GM23248 (cell line): ENCODE results near the gene PRCP. TPM values are rescaled to one million over a fixed set of nuclear protein-coding genes. Genes with fewer than 3 reads are reported as not detected.

ENCODE experiments used
- DNase-seq: peaks from one replicate; pipeline ENCODE4 v3.0.0-alpha.2; 2015
- H2AFZ ChIP-seq: fragments of 200-600 bp; sonication (generic); 2 replicates; pipeline ENCODE4 v1.6.1; 2016; ENCODE audit warnings: antibody characterized with exemption
- H3F3A ChIP-seq: fragments of 200-600 bp; sonication (generic); 2 replicates; pipeline ENCODE4 v1.6.1; 2016; ENCODE audit warnings: mild to moderate bottlenecking, antibody characterized with exemption, mixed run types; ENCODE audit not compliant: insufficient read depth
- H3K27ac ChIP-seq: fragments of 200-600 bp; sonication (generic); 2 replicates; pipeline ENCODE4 v1.5.1; 2016; ENCODE audit warnings: mild to moderate bottlenecking
- H3K27me3 ChIP-seq: fragments of 200-600 bp; sonication (generic); replicated peaks from 2 replicates; pipeline ENCODE4 v1.6.1; 2016; ENCODE audit warnings: mild to moderate bottlenecking; ENCODE audit not compliant: insufficient read depth
- H3K36me3 ChIP-seq: fragments of 200-600 bp; sonication (generic); 2 replicates; pipeline ENCODE4 v1.6.1; 2016; ENCODE audit warnings: low read depth, mild to moderate bottlenecking
- H3K4me1 ChIP-seq: fragments of 200-600 bp; sonication (generic); 2 replicates; pipeline ENCODE4 v1.6.1; 2016; ENCODE audit warnings: mild to moderate bottlenecking; ENCODE audit not compliant: insufficient read depth
- H3K4me2 ChIP-seq: fragments of 200-600 bp; sonication (generic); one replicate; pipeline ENCODE4 v1.6.1; 2016; ENCODE audit warnings: mild to moderate bottlenecking; ENCODE audit not compliant: unreplicated experiment
- H3K4me3 ChIP-seq: fragments of 200-600 bp; sonication (generic); 2 replicates; pipeline ENCODE4 v1.5.1; 2016; ENCODE audit warnings: mild to moderate bottlenecking
- H3K79me2 ChIP-seq: fragments of 200-600 bp; sonication (generic); 2 replicates; pipeline ENCODE4 v1.6.1; 2016; ENCODE audit warnings: mild to moderate bottlenecking; ENCODE audit not compliant: insufficient read depth
- H3K9ac ChIP-seq: fragments of 200-600 bp; sonication (generic); 2 replicates; pipeline ENCODE4 v1.6.1; 2016; ENCODE audit warnings: mild to moderate bottlenecking
- H3K9me2 ChIP-seq: fragments of 200-600 bp; sonication (generic); 2 replicates; pipeline ENCODE4 v1.6.1; 2016; ENCODE audit warnings: mixed run types, mild to moderate bottlenecking, moderate library complexity; ENCODE audit not compliant: insufficient read depth
- H3K9me3 ChIP-seq: fragments of 200-600 bp; sonication (generic); one replicate; pipeline ENCODE4 v1.6.1; 2017; ENCODE audit warnings: low read depth
- H4K20me1 ChIP-seq: fragments of 200-600 bp; sonication (generic); 2 replicates; pipeline ENCODE4 v1.6.0; 2016; ENCODE audit not compliant: insufficient read depth
- EZH2 ChIP-seq: fragments of 200-600 bp; sonication (generic); IDR thresholded peaks from 2 replicates; pipeline ENCODE4 v1.6.1; 2018; ENCODE audit warnings: antibody characterized with exemption, mild to moderate bottlenecking; ENCODE audit not compliant: insufficient read depth, poor library complexity, severe bottlenecking
- EZH2phosphoT487 ChIP-seq: fragments of 200-600 bp; sonication (generic); IDR thresholded peaks from 2 replicates; pipeline ENCODE4 v1.6.1; 2018; ENCODE audit warnings: antibody characterized with exemption, moderate library complexity, mild to moderate bottlenecking, low read depth; ENCODE audit not compliant: insufficient read depth
- WGBS, 2 experiments: methylation state at CpG; one replicate each; pipeline ENCODE4 v1.1.6; 2015 to 2017; ENCODE audit warnings: low lambda C conversion rate in 2 of 2, low coverage in 1 of 2; ENCODE audit errors: missing lambda C conversion rate in 2 of 2; 5-methylcytosine and 5-hydroxymethylcytosine counted together
- in situ Hi-C: fragments of 300-500 bp; cut with MboI; formaldehyde crosslinking; loops from 2 replicates; pipeline ENCODE4 v1.15.0; 2020
- polyA plus RNA-seq: library from polyadenylated mRNA; unstranded; fragments of >200 nt; fragmentation: Nextera tagmentation; extraction: Ambion mirVana; gene quantifications from 2 replicates; pipeline ENCODE4 v1.2.1, GENCODE V29; 2016
- total RNA-seq: library from RNA; depleted of rRNA; stranded (reverse); fragments of >200 nt; shearing (Covaris generic); gene quantifications from 2 replicates; pipeline ENCODE4 v1.2.3, GENCODE V29; 2014

The PRCP gene
- total and polyA plus RNA-seq, 2 experiments from 2014 or later: 84.1 to 85.7 TPM

DNA sequence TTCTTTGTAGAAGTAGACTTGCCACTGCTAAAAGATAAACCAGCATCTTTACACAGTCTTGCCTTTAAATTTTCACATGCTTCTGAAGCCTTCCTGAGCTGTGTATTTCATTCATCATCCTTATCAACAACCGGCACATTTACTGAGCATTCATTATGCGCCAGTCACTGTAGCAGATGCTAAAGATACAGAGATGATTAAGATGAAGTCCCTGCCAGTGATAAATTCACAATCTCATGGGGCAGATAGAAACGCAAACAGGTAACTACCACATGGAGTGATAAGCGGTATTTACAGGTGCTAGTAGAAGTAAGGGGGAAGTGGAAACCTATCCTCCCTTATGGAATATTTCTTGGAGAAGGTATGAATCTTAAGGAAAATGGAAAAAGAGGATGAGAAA, 67.2 kb downstream of the PRCP start:
- no peak for TF ChIP-seq EZH2phosphoT487
- TF ChIP-seq EZH2: no peak
- Histone ChIP-seq H3K4me2 (no peak overlapping the region), H3K79me2 (no peaks in the 10 kb centered on the region), H3K9me2 (no peaks in the 10 kb centered on the region), H3K27me3 (no peaks in the 10 kb centered on the region), H3K36me3 (0 out of 2 replicates have a peak, but pooled peaks cover 5% of the 10 kb centered on the region), H3F3A (no peaks in the 10 kb centered on the region), H3K4me1 (no peaks in the 10 kb centered on the region), H3K9me3 (no peaks in the 10 kb centered on the region), H4K20me1 (no peaks in the 10 kb centered on the region), H3K4me3 (no peak overlapping the region), H2AFZ (no peak overlapping the region), H3K27ac (no peak overlapping the region), H3K9ac (no peak overlapping the region)
- DNase-seq: no peak
- 82 to 85% methylated on average over 4 of the region's 4 CpGs for WGBS, 2 experiments
- in situ Hi-C loops: no loop called here

DNA sequence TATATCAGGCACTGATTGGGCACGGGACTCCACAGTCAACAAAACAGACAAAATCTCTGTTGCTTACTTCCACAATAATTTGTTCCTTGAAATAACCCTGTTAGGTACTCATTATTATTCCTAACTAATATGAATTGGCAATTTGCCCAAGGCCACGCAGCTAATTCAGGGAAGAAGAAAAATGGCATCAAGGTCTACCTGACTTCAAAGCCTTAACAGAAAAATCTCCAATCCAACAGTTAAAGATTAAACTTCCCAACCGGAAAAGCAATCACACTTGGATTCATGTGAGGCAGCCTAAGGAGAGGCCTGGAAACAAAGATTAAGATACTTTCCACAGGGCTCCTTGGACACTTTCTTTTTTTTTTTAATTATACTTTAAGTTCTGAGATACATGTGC, 68.9 kb downstream of the PRCP start:
- no peaks in the 10 kb centered on the region for H3K27me3 ChIP-seq
- H3K36me3 ChIP-seq: 0 out of 2 replicates have a peak, but pooled peaks cover 5% of the 10 kb centered on the region
- no peaks in the 10 kb centered on the region for H3K4me1 ChIP-seq
- no peaks in the 10 kb centered on the region for H3K9me3 ChIP-seq
- no peak overlapping the region for H3K27ac ChIP-seq
- H3K9me2 ChIP-seq: no peaks in the 10 kb centered on the region
- no peak overlapping the region for H2AFZ ChIP-seq
- H3K4me3 ChIP-seq: no peak overlapping the region
- H3F3A ChIP-seq: no peaks in the 10 kb centered on the region
- no peak for TF ChIP-seq EZH2
- no peak for TF ChIP-seq EZH2phosphoT487
- 88 to 90% methylated on average over 3 of the region's 3 CpGs for WGBS, 2 experiments
- no peaks in the 10 kb centered on the region for H4K20me1 ChIP-seq
- in situ Hi-C loops: no loop called here
- H3K4me2 ChIP-seq: no peak overlapping the region
- no peak overlapping the region for H3K9ac ChIP-seq
- no peak for DNase-seq
- no peaks in the 10 kb centered on the region for H3K79me2 ChIP-seq

DNA sequence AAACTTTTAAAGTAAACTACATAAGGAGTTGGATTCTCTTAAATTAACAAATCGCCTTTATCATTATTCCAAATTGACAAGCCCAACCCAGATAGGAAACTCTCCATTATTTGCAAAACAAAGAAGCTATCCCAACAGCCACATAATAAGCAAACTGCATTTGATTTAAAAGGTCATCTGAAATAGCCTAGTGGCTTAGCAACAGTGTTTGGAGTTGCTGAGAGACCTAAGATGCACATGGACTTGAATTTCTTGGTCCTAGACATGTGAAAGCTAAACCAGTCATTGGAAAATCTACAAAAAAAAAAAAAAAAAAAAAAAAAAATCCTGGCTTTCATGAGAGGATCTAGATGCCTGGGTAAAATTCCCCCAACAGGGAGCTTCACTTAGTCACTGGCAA, 69.5 kb downstream of the PRCP start:
- Histone ChIP-seq H3K9me3 (no peaks in the 10 kb centered on the region), H3K36me3 (0 out of 2 replicates have a peak, but pooled peaks cover 5% of the 10 kb centered on the region), H3K9me2 (no peaks in the 10 kb centered on the region), H3K27ac (no peak overlapping the region), H3K4me1 (no peaks in the 10 kb centered on the region), H3K4me2 (no peak overlapping the region), H4K20me1 (no peaks in the 10 kb centered on the region), H2AFZ (no peak overlapping the region), H3K27me3 (no peaks in the 10 kb centered on the region), H3F3A (no peaks in the 10 kb centered on the region), H3K79me2 (no peaks in the 10 kb centered on the region), H3K9ac (no peak overlapping the region), H3K4me3 (no peak overlapping the region)
- WGBS, 2 experiments: 94 to 100% methylated on average over 1 of the region's 1 CpG
- no peak for DNase-seq
- in situ Hi-C loops: no loop called here
- TF ChIP-seq EZH2 (no peak), EZH2phosphoT487 (no peak)

GRCh38 chr11:82829101-82829500, 71.1 kb downstream of the PRCP start:
- Histone ChIP-seq H3K4me2 (no peak overlapping the region), H3K9ac (no peak overlapping the region), H3K4me3 (no peak overlapping the region), H3K9me3 (no peaks in the 10 kb centered on the region), H3F3A (no peaks in the 10 kb centered on the region), H3K79me2 (no peaks in the 10 kb centered on the region), H3K36me3 (0 out of 2 replicates have a peak, but pooled peaks cover 5% of the 10 kb centered on the region), H3K27ac (no peak overlapping the region), H4K20me1 (no peaks in the 10 kb centered on the region), H3K9me2 (no peaks in the 10 kb centered on the region), H3K27me3 (no peaks in the 10 kb centered on the region), H3K4me1 (no peaks in the 10 kb centered on the region), H2AFZ (no peak overlapping the region)
- TF ChIP-seq EZH2 (no peak), EZH2phosphoT487 (no peak)
- no peak for DNase-seq
- in situ Hi-C loops: no loop called here
- WGBS, 2 experiments: 54 to 56% methylated on average over 1 of the region's 1 CpG

DNA sequence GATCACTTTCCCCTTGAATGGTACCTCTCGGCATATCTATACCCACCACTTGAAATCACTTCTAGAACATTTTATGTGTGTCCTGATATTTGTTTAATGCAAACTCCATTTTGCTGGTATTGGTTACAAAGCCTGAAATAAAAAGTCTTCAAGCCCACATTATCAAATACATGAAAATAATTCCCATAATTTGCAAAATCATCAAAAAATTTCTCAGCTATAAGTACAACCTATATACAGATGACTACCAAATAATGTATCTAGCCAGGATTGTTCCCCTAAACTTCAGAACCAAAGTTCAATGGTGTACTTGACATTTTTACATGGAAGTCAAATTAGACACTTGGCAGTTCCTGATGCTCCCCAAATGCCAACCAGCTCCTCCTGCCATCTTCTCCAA, 71.8 kb downstream of the PRCP start:
- TF ChIP-seq EZH2phosphoT487 (no peak), EZH2 (no peak)
- Histone ChIP-seq H3K9me2 (no peaks in the 10 kb centered on the region), H3K9me3 (no peaks in the 10 kb centered on the region), H3K79me2 (no peaks in the 10 kb centered on the region), H3F3A (no peaks in the 10 kb centered on the region), H3K4me3 (no peak overlapping the region), H3K27me3 (no peaks in the 10 kb centered on the region), H3K9ac (no peak overlapping the region), H2AFZ (no peak overlapping the region), H3K4me2 (no peak overlapping the region), H3K27ac (no peak overlapping the region), H3K4me1 (no peaks in the 10 kb centered on the region), H4K20me1 (no peaks in the 10 kb centered on the region), H3K36me3 (0 out of 2 replicates have a peak, but pooled peaks cover 5% of the 10 kb centered on the region)
- DNase-seq: no peak
- in situ Hi-C loops: no loop called here
- WGBS, 2 experiments: 97 to 100% methylated on average over 1 of the region's 1 CpG
